IPS-15b (cell line): Measurements from ENCODE around the gene FCAR.
"Not testable (repeated sequence)": the region's sequence is repeated elsewhere in the genome, so short reads cannot be mapped to it uniquely, and the experiment has no call there.

ENCODE experiments used
- H3K27me3 ChIP-seq: one replicate; pipeline ENCODE4 v1.6.1; 2013; ENCODE audit warnings: low read length; ENCODE audit not compliant: control insufficient read depth, insufficient read depth
- H3K36me3 ChIP-seq: one replicate; pipeline ENCODE4 v1.6.1; 2013; ENCODE audit warnings: low read length; ENCODE audit not compliant: control insufficient read depth, insufficient read depth
- H3K4me1 ChIP-seq: one replicate; pipeline ENCODE4 v1.6.1; 2013; ENCODE audit warnings: mild to moderate bottlenecking, low read length; ENCODE audit not compliant: control insufficient read depth, insufficient read depth
- H3K4me3 ChIP-seq: one replicate; pipeline ENCODE4 v1.5.1; 2013; ENCODE audit warnings: low read depth, low read length
- H3K9ac ChIP-seq: one replicate; pipeline ENCODE4 v1.6.1; 2013; ENCODE audit warnings: low read depth, mild to moderate bottlenecking, low read length
- H3K9me3 ChIP-seq: one replicate; pipeline ENCODE4 v1.6.1; 2013; ENCODE audit warnings: mild to moderate bottlenecking, low read length; ENCODE audit not compliant: control insufficient read depth, insufficient read depth

FCAR gene

GRCh38 chr19:54919646-54920563 is 45.9 kb downstream of the FCAR start:
- not testable (repeated sequence) for H3K9me3 ChIP-seq, H3K4me1 ChIP-seq, H3K27me3 ChIP-seq, H3K36me3 ChIP-seq, H3K4me3 ChIP-seq, H3K9ac ChIP-seq

DNA sequence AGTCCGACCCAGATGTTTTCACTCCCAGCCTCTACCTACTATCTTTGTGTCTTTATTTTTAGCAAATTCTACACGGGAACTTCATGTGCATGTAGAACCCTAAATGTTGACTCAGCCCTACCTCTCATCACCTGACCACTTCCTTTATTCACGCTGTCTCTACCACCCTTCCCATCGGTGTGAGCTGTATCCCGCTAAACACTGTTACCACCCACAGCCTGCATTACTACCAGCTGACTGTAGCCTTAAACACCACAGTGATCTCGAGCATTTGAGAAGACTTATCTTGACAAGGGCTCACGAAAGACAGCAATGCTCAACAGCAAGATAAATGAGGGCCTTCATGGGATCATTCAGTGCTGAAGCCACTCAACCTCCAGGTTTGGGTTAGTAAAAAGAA is 47.0 kb downstream of the FCAR start:
- no peaks in the 10 kb centered on the region for H3K9me3 ChIP-seq
- H3K36me3 ChIP-seq: no peaks in the 10 kb centered on the region
- H3K9ac ChIP-seq: no peak overlapping the region
- H3K4me3 ChIP-seq: no peak overlapping the region
- no peaks in the 10 kb centered on the region for H3K27me3 ChIP-seq
- no peaks in the 10 kb centered on the region for H3K4me1 ChIP-seq

DNA sequence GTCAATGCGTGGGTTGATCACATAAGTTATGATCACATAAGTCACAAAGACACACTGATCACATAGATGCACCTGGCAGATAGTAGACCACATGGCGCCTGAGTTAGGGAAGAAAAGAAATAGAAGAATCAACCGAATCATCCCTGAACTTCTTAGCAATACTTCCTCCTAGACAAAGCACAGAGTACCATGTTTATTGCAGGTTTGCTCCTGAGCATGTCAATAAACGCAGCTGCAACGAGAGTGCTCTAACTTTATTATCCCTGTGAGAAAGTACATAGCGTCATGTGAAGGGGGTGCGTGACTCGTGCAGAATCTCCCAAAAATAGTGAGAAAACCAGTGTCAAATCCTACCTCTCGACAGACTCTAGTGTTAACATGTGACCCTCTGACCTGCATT is 49.2 kb downstream of the FCAR start:
- no peak overlapping the region for H3K9ac ChIP-seq

GRCh38 chr19:54928299-54928698 is 54.3 kb downstream of the FCAR start:
- Histone ChIP-seq H3K9ac (no peak overlapping the region), H3K4me3 (no peak overlapping the region), H3K27me3 (no peaks in the 10 kb centered on the region), H3K36me3 (no peaks in the 10 kb centered on the region), H3K4me1 (no peaks in the 10 kb centered on the region), H3K9me3 (peaks cover 5% of the 10 kb centered on the region)

More for the DNA sequence above, 49.2 kb downstream of the FCAR start:
- Histone ChIP-seq H3K27me3 (no peaks in the 10 kb centered on the region), H3K36me3 (no peaks in the 10 kb centered on the region), H3K4me3 (no peak overlapping the region), H3K4me1 (no peaks in the 10 kb centered on the region), H3K9me3 (peaks cover 3% of the 10 kb centered on the region)

DNA sequence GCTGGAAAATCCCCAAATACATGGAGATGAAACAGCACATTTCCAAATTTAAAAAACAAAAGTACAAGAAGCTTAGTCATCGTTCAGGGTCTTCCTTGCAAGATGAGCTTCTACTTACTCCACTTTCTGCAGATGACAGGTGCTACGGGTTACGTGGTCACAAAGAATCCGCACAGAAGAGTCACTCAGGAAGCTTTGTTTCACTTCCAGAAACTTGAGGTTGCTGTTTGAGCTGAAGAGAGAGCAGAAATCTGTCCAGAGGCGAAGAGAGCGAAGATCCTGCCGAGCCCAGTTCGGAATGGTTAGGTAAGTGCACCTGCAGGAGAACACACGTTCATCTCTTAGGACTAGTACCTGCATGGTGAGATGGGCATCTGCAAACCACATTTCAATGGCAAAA is 63.9 kb downstream of the FCAR start:
- Histone ChIP-seq H3K4me1 (peaks cover 2% of the 10 kb centered on the region), H3K27me3 (no peaks in the 10 kb centered on the region)

DNA sequence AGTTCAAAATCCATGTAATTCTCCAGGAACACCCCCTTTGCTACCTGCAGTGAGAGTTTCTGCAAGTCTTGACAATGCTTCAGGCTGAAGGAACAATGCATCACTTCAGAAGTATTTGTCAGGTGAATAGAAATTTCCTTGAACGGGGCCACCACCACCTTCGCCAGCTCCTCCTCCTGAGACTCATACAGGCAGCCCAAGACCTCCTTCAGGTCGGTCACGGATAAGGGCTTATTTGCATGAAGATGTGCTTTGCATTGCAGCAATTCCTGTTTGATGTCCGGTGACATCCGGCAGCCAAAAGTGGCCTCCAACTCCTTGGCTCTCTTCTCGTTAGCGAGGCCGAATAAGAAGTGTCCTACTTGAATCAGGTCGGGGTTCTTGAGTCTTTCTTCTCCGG is 64.9 kb downstream of the FCAR start:
- no peak overlapping the region for H3K9ac ChIP-seq
- H3K36me3 ChIP-seq: peaks cover 3% of the 10 kb centered on the region
- H3K27me3 ChIP-seq: no peaks in the 10 kb centered on the region
- H3K4me1 ChIP-seq: peaks cover 2% of the 10 kb centered on the region
- H3K9me3 ChIP-seq: no peaks in the 10 kb centered on the region
- H3K4me3 ChIP-seq: no peak overlapping the region

More for the DNA sequence above, 63.9 kb downstream of the FCAR start:
- H3K36me3 ChIP-seq: peaks cover 6% of the 10 kb centered on the region
- H3K9me3 ChIP-seq: no peaks in the 10 kb centered on the region
- H3K9ac ChIP-seq: peak overlapping the region; percentile 24
- H3K4me3 ChIP-seq: no peak overlapping the region

DNA sequence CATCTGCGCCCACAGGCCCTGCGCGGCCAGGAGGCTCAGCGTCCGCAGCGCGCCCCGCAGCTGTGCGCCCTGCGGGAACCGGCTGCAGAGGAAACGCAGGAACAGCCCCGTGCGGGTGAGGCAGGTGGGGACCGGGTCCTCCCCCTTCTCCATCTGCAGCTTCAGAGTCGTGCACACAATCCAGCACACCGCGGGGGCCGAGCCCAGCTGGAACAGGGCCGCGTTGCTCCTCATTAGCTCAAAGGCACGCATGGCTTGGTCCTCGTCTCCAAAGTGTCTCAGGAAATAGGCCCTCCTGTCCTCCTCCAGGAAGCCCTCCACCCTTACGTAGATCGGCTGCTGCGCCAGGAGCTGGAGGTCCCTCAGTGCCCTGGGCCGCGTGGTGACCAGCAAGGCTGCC is 65.5 kb downstream of the FCAR start:
- H3K27me3 ChIP-seq, H3K9me3 ChIP-seq, H3K4me3 ChIP-seq, H3K4me1 ChIP-seq, H3K36me3 ChIP-seq, H3K9ac ChIP-seq: not testable (repeated sequence)
